Prostate gland (tissue), 2 donors: Measurements from ENCODE around the gene CPNE1.

ENCODE experiments used
- CTCF ChIP-seq, 4 experiments: fragments of 200-600 bp in 2 of 4; fragments of 450-650 bp in 2 of 4; sonication (generic) in 2 of 4; IDR thresholded peaks; 1 replicate in 3 of 4; 2 replicates in 1 of 4; pipeline ENCODE4 v1.5.1; 2016 to 2019; ENCODE audit warnings: antibody characterized with exemption in 4 of 4, mild to moderate bottlenecking in 2 of 4, moderate library complexity in 2 of 4
- POLR2A ChIP-seq: fragments of 450-650 bp; IDR thresholded peaks from one replicate; pipeline ENCODE4 v1.6.1; 2016; ENCODE audit warnings: antibody characterized with exemption, mild to moderate bottlenecking
- POLR2AphosphoS5 ChIP-seq: sonication (generic); formaldehyde crosslinking; IDR thresholded peaks from one replicate; pipeline ENCODE4 v1.6.1; 2017; ENCODE audit warnings: antibody characterized with exemption

DNA sequence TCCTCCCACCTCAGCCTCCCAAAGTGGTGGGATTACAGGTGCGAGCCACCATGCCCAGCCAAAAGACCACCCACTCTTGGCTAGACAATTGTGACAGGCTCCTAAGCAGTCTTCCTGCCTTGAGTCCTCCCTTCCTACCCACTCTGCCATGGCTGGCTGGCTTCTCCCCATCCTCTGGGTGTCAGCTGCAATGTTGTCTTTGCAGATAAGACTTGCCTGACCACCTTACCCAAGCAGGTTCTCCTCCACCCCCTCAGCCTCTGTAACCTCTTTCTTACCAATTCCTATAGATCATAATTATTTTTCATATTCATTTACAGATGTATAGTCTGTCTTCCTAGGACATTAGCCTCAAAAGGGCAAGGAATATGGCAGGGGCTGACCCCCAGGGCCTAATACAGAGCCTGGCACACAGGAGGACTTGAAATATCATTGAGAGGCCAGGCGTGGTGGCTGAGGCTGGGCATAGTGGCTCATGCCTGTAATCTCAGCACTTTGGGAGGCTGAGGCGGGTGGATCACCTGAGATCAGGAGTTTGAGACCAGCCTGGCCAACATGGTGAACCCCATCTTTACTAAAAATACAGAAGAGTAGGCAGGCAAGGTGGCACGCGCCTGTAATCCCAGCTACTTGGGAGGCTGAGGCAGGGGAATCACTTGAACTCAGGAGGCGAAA is 77.8 kb downstream of the CPNE1 start:
- TF ChIP-seq CTCF (IDR thresholded peaks at IDR 0.05) (no peak), POLR2AphosphoS5 (no peak), POLR2A (no peak)
